PC-9 (cell line): ENCODE results near the gene STK24. TPM values are rescaled to one million over a fixed set of nuclear protein-coding genes. Genes with fewer than 3 reads are reported as not detected.

ENCODE experiments used
- BruUV-seq: library from RNA; stranded (reverse); fragments of 400-500 nt; replicated peaks from 2 replicates; lab custom pipeline; 2021; lab: Mats Ljungman, UMichigan
- CTCF ChIA-PET: fragments of 300-600 bp; sonication (Branson Sonifier 250); formaldehyde crosslinking; loops from one replicate; lab custom pipeline; 2022; ENCODE audit warnings: antibody characterized with exemption; lab: Charles Lee
- POLR2A ChIA-PET: fragments of 300-600 bp; sonication (Branson Sonifier 250); formaldehyde crosslinking; loops from one replicate; lab custom pipeline; 2022; ENCODE audit warnings: antibody characterized with exemption; ENCODE audit not compliant: unreplicated experiment; lab: Charles Lee
- DNase-seq, 2 experiments: peaks; one replicate each; pipeline versions ENCODE4 v3.0.0 to v3.0.0-alpha.2; 2015 to 2022; ENCODE audit warnings: mixed read lengths in 1 of 2
- H2AFZ ChIP-seq: fragments of 200-600 bp; sonication (generic); 2 replicates; pipeline ENCODE4 v1.8.1; 2017; ENCODE audit warnings: antibody characterized with exemption
- H3F3A ChIP-seq: fragments of 200-600 bp; sonication (generic); 2 replicates; pipeline ENCODE4 v1.8.1; 2017; ENCODE audit warnings: antibody characterized with exemption, mild to moderate bottlenecking, low read depth; ENCODE audit not compliant: insufficient read depth
- H3K27ac ChIP-seq: fragments of 200-600 bp; sonication (generic); 2 replicates; pipeline ENCODE4 v1.6.1; 2016; ENCODE audit warnings: mixed run types
- H3K27me3 ChIP-seq: fragments of 200-600 bp; sonication (generic); 2 replicates; pipeline ENCODE4 v1.6.1; 2016; ENCODE audit warnings: low read depth, mixed run types; ENCODE audit not compliant: insufficient read depth
- H3K36me3 ChIP-seq: fragments of 200-600 bp; sonication (generic); 2 replicates; pipeline ENCODE4 v1.6.1; 2016; ENCODE audit warnings: low read depth, mixed run types
- H3K4me1 ChIP-seq: fragments of 200-600 bp; sonication (generic); replicated peaks from 2 replicates; pipeline ENCODE4 v1.6.1; 2016; ENCODE audit warnings: mixed run types; ENCODE audit not compliant: insufficient read depth
- H3K4me2 ChIP-seq: fragments of 200-600 bp; sonication (generic); 2 replicates; pipeline ENCODE4 v1.6.1; 2017; ENCODE audit warnings: mixed run types
- H3K4me3 ChIP-seq: fragments of 200-600 bp; sonication (generic); 2 replicates; pipeline ENCODE4 v1.6.1; 2016; ENCODE audit warnings: mixed run types
- H3K79me2 ChIP-seq: fragments of 200-600 bp; sonication (generic); 2 replicates; pipeline ENCODE4 v1.6.1; 2017; ENCODE audit warnings: low read depth, mixed run types
- H3K9me2 ChIP-seq: fragments of 200-600 bp; sonication (generic); 2 replicates; pipeline ENCODE4 v1.8.1; 2017; ENCODE audit warnings: mild to moderate bottlenecking; ENCODE audit not compliant: insufficient read depth
- H3K9me3 ChIP-seq: fragments of 200-600 bp; sonication (generic); 2 replicates; pipeline ENCODE4 v1.8.1; 2016; ENCODE audit warnings: low read depth; ENCODE audit not compliant: insufficient read depth
- H4K20me1 ChIP-seq: fragments of 200-600 bp; sonication (generic); 2 replicates; pipeline ENCODE4 v1.8.1; 2017; ENCODE audit not compliant: insufficient read depth
- CTCF ChIP-seq: fragments of 200-600 bp; sonication (generic); conservative IDR thresholded peaks from 2 replicates; pipeline ENCODE4 v1.6.1; 2017; ENCODE audit warnings: mixed run types, antibody characterized with exemption, mild to moderate bottlenecking, moderate library complexity
- EZH2 ChIP-seq: fragments of 200-600 bp; sonication (generic); IDR thresholded peaks from 2 replicates; pipeline ENCODE4 v1.8.0; 2017; ENCODE audit warnings: antibody characterized with exemption, low read depth
- intact Hi-C: fragments of 100-400 bp; cut with micrococcal nuclease; formaldehyde crosslinking; loops from one replicate; pipeline ENCODE4 v1.10.0; 2022; ENCODE audit not compliant: unreplicated experiment
- total RNA-seq: library from RNA; stranded (reverse); gene quantifications from 2 replicates; pipeline ENCODE4 v1.2.3, GENCODE V29; 2021

The STK24 gene
- total RNA-seq, 1 experiment from 2014 or later: 134 TPM

DNA sequence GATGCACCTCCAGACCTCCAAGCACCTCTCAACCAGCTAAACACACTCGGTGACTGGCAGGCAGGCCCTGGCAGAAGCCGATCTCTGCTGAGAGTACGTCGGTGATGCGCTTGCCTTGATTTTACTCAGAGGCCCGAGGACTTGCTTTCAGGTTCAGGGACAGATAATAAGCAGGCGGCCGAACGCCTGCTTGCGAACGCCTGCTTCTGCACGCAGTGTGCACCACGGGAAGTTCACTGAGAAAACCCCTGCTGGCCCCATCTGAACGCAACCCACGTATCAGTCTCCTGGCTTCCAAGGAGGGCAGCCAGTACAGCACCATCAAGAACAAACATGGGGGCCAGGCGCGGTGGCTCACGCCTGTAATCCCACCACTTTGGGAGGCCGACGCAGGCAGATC, 108.0 kb downstream of the STK24 start:
- Histone ChIP-seq H3K4me3 (no peak overlapping the region), H4K20me1 (peaks cover 5% of the 10 kb centered on the region; the same call in 1 of the 2 replicates), H3K27me3 (no peaks in the 10 kb centered on the region), H3F3A (peaks cover 22% of the 10 kb centered on the region; the same call in 1 of the 2 replicates), H3K4me1 (no peaks in the 10 kb centered on the region), H3K79me2 (peaks cover 59% of the 10 kb centered on the region), H3K9me3 (no peaks in the 10 kb centered on the region), H3K36me3 (peaks cover 45% of the 10 kb centered on the region; the same call in 1 of the 2 replicates), H3K4me2 (no peak overlapping the region), H3K9me2 (no peaks in the 10 kb centered on the region), H2AFZ (no peak overlapping the region), H3K27ac (0 out of 2 replicates have a peak overlapping the region, but pooled peaks have one; percentile 14)
- intact Hi-C loops: no loop called here
- ChIA-PET CTCF (no interaction called here), POLR2A (interaction anchor here (0.7 kb wide), 1 partner anchor 167 kb away, joined by 5 read pairs; no protein-coding TSS in a partner anchor)
- BruUV-seq: no TSS peak
- TF ChIP-seq EZH2: no peak
- no peak for TF ChIP-seq CTCF
- no peak for DNase-seq

DNA sequence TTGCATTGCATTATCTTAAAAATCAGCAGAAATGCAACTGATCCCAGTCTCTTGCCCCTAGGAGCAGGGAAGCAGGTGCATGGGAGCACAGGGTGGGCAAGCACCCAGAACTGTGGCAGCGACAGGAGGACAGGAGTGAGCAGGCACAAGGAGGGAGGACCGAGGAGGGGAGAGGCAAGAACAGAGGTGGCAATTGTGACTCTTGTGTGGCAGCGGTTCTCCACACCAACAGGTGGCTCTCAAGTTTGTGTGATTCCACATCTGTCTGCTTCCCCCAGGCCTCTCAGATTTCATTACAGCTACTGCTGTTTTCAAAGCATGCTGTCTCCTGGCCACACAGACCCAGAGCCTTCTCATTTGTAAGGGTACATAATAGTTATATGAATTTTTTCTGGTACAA, 108.5 kb downstream of the STK24 start:
- peaks cover 44% of the 10 kb centered on the region; the same call in 1 of the 2 replicates for H3K36me3 ChIP-seq
- no TSS peak for BruUV-seq
- TF ChIP-seq EZH2: no peak
- no peak for TF ChIP-seq CTCF

GRCh38 chr13:98467263-98467985, 109.5 kb downstream of the STK24 start:
- Histone ChIP-seq H4K20me1 (peaks cover 5% of the 10 kb centered on the region; the same call in 1 of the 2 replicates), H3F3A (peaks cover 23% of the 10 kb centered on the region; the same call in 1 of the 2 replicates), H2AFZ (no peak overlapping the region), H3K9me3 (no peaks in the 10 kb centered on the region), H3K9me2 (no peaks in the 10 kb centered on the region), H3K27ac (0 out of 2 replicates have a peak overlapping the region, but pooled peaks have one; percentile 6), H3K4me3 (no peak overlapping the region), H3K36me3 (peaks cover 43% of the 10 kb centered on the region), H3K4me1 (no peaks in the 10 kb centered on the region), H3K27me3 (no peaks in the 10 kb centered on the region), H3K4me2 (no peak overlapping the region), H3K79me2 (peaks cover 71% of the 10 kb centered on the region)
- no TSS peak for BruUV-seq
- DNase-seq: no peak
- CTCF ChIA-PET: interaction anchor here (0.6 to 1.0 kb wide), 4 partner anchors 53 to 206 kb away, joined by 3 to 4 read pairs (median 3); no protein-coding TSS in a partner anchor
- intact Hi-C loops: no loop called here
- TF ChIP-seq EZH2: no peak
- POLR2A ChIA-PET: no interaction called here

More for the DNA sequence above, 108.5 kb downstream of the STK24 start:
- Histone ChIP-seq H4K20me1 (peaks cover 5% of the 10 kb centered on the region; the same call in 1 of the 2 replicates), H3K27ac (0 out of 2 replicates have a peak overlapping the region, but pooled peaks have one; percentile 14), H3K4me2 (no peak overlapping the region), H2AFZ (no peak overlapping the region), H3K79me2 (peaks cover 63% of the 10 kb centered on the region), H3K4me1 (no peaks in the 10 kb centered on the region), H3K4me3 (no peak overlapping the region), H3F3A (peaks cover 18% of the 10 kb centered on the region; the same call in 1 of the 2 replicates), H3K27me3 (no peaks in the 10 kb centered on the region), H3K9me3 (no peaks in the 10 kb centered on the region), H3K9me2 (no peaks in the 10 kb centered on the region)
- intact Hi-C loops: no loop called here
- ChIA-PET POLR2A (interaction anchor here (0.7 kb wide), 1 partner anchor 168 kb away, joined by 5 read pairs; no protein-coding TSS in a partner anchor), CTCF (no interaction called here)
- DNase-seq: no peak
